Cardiac fibroblast (primary cell): ENCODE results near the gene PLD2.
A peak's percentile ranks its signal among the peaks of the same experiment; 100 is the strongest.

Source experiments
- DNase-seq, 2 donors: peaks; one replicate each; pipeline versions ENCODE4 v3.0.0 to v3.0.0-alpha.2; 2010; ENCODE audit warnings: low read depth in 2 of 2
- H3K4me3 ChIP-seq, 2 donors: replicated peaks in 1 of 2; 1 replicate in 1 of 2; 2 replicates in 1 of 2; pipeline ENCODE4 v1.5.1; 2011; ENCODE audit warnings: low read depth in 2 of 2, low read length in 2 of 2, mild to moderate bottlenecking in 2 of 2, moderate library complexity in 1 of 2
- CTCF ChIP-seq: IDR thresholded peaks from one replicate; pipeline ENCODE4 v1.5.1; 2011; ENCODE audit warnings: low read depth, mild to moderate bottlenecking, low read length, inconsistent platforms

PLD2 gene

GRCh38 chr17:4807605-4808377 is 839 bp downstream of the PLD2 start:
- no peak for TF ChIP-seq CTCF
- peak overlapping the region; percentile 74 to 75 for H3K4me3 ChIP-seq

GRCh38 chr17:4808378-4808767 is 1.4 kb downstream of the PLD2 start:
- TF ChIP-seq CTCF = no peak
- H3K4me3 ChIP-seq = no peak overlapping the region
- DNase-seq = peak in 1 of 2 donors; percentile 63

More at GRCh38 chr17:4807605-4808377, 839 bp downstream of the PLD2 start:
- no peak for DNase-seq

GRCh38 chr17:4810696-4811290 is 3.8 kb downstream of the PLD2 start:
- H3K4me3 ChIP-seq = no peak overlapping the region
- TF ChIP-seq CTCF = no peak
- DNase-seq = no peak

- no peak for DNase-seq
- no peak for TF ChIP-seq CTCF
- H3K4me3 ChIP-seq = no peak overlapping the region
These were observed 4.5 kb downstream of the PLD2 start for GRCh38 chr17:4811471-4811870.

GRCh38 chr17:4812690-4813089 is 5.7 kb downstream of the PLD2 start:
- no peak for DNase-seq
- TF ChIP-seq CTCF = no peak
- H3K4me3 ChIP-seq = no peak overlapping the region

- no peak for DNase-seq
- peak; percentile 19 for TF ChIP-seq CTCF
- no peak overlapping the region for H3K4me3 ChIP-seq
These were observed 8.2 kb downstream of the PLD2 start for GRCh38 chr17:4815043-4815675.
